ENCODE results near the gene CDK12.

DNA sequence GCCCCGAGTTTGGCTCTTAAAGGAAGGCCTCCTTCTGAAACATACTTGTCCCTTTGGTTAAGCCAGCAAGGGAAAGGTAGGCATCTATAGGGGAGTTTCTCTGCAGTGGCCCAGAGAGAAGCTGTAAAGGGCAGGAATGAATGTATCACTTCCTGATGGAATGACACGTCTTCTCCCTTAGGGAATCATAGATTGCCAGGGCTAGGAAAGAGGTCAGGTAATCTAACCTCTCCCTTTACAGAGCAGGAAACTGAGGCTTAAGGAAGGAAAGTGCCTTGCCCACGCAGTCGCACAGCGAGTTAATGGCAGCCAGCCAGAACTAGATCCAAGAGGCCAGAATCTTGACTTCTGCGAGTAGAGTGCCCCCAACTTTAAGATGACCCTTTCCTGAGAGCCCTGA, 80.4 kb downstream of the CDK12 start:
- TF ChIP-seq EZH2 (IDR thresholded peaks at IDR 0.05; ENCODE audit: borderline replicate concordance, control insufficient read depth, low read depth, low read length) (no peak), GABPA (IDR thresholded peaks at IDR 0.05; ENCODE audit: low read depth) (no peak), ZNF274 (IDR thresholded peaks at IDR 0.05; ENCODE audit: insufficient read depth, insufficient read length) (no peak), SIN3A (IDR thresholded peaks at IDR 0.05; ENCODE audit: low read depth, low read length) (no peak), CREB1 (IDR thresholded peaks at IDR 0.05; ENCODE audit: low read depth) (no peak), TAF1 (IDR thresholded peaks at IDR 0.05; ENCODE audit: borderline replicate concordance, low read depth, low read length) (no peak), RAD21 (IDR thresholded peaks at IDR 0.05; ENCODE audit: insufficient read depth, low read depth, low read length) (no peak), SUZ12 (IDR thresholded peaks at IDR 0.05; ENCODE audit: unreplicated experiment) (no peak), FOXK2 (IDR thresholded peaks at IDR 0.05) (no peak), SREBF2 (IDR thresholded peaks at IDR 0.05; ENCODE audit: low read length) (no peak)
- TF ChIP-seq, protein P1, sequence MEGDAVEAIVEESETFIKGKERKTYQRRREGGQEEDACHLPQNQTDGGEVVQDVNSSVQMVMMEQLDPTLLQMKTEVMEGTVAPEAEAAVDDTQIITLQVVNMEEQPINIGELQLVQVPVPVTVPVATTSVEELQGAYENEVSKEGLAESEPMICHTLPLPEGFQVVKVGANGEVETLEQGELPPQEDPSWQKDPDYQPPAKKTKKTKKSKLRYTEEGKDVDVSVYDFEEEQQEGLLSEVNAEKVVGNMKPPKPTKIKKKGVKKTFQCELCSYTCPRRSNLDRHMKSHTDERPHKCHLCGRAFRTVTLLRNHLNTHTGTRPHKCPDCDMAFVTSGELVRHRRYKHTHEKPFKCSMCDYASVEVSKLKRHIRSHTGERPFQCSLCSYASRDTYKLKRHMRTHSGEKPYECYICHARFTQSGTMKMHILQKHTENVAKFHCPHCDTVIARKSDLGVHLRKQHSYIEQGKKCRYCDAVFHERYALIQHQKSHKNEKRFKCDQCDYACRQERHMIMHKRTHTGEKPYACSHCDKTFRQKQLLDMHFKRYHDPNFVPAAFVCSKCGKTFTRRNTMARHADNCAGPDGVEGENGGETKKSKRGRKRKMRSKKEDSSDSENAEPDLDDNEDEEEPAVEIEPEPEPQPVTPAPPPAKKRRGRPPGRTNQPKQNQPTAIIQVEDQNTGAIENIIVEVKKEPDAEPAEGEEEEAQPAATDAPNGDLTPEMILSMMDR (IDR thresholded peaks at IDR 0.05 in 2 of 3, conservative IDR thresholded peaks at IDR 0.05 in 1 of 3; ENCODE audit: control insufficient read depth in 2 of 3, extremely low read depth in 1 of 3, insufficient read depth in 1 of 3, low read depth in 3 of 3, low read length in 3 of 3) = no peak
- TF ChIP-seq, protein P2, sequence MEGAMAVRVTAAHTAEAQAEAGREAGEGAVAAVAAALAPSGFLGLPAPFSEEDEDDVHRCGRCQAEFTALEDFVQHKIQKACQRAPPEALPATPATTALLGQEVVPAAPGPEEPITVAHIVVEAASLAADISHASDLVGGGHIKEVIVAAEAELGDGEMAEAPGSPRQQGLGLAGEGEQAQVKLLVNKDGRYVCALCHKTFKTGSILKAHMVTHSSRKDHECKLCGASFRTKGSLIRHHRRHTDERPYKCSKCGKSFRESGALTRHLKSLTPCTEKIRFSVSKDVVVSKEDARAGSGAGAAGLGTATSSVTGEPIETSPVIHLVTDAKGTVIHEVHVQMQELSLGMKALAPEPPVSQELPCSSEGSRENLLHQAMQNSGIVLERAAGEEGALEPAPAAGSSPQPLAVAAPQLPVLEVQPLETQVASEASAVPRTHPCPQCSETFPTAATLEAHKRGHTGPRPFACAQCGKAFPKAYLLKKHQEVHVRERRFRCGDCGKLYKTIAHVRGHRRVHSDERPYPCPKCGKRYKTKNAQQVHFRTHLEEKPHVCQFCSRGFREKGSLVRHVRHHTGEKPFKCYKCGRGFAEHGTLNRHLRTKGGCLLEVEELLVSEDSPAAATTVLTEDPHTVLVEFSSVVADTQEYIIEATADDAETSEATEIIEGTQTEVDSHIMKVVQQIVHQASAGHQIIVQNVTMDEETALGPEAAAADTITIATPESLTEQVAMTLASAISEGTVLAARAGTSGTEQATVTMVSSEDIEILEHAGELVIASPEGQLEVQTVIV (IDR thresholded peaks at IDR 0.05; ENCODE audit: borderline replicate concordance, partially characterized antibody) = no peak

All from GM12878 (cell line).